Measurements from ENCODE around the gene MBD3.

MBD3 gene

GRCh38 chr19:1592024-1592754 is 476 bp downstream of the MBD3 start:
- peak; percentile 78 for DNase-seq

GRCh38 chr19:1591421-1592023 is 1.1 kb downstream of the MBD3 start:
- no peak for DNase-seq

- no peak for DNase-seq
These were observed 1.8 kb downstream of the MBD3 start for GRCh38 chr19:1590641-1591397.

- DNase-seq = no peak
These were observed 4.8 kb downstream of the MBD3 start for GRCh38 chr19:1587872-1588271.

- DNase-seq = no peak
These were observed 7.5 kb downstream of the MBD3 start for GRCh38 chr19:1585243-1585580.

GRCh38 chr19:1584500-1585242 is 8.0 kb downstream of the MBD3 start:
- DNase-seq = no peak

GRCh38 chr19:1582201-1582600 is 10.5 kb downstream of the MBD3 start:
- DNase-seq = no peak

- no peak for DNase-seq
These were observed 11.7 kb downstream of the MBD3 start for GRCh38 chr19:1580957-1581356.

- DNase-seq = no peak
These were observed 12.3 kb downstream of the MBD3 start for GRCh38 chr19:1580382-1580781.

GRCh38 chr19:1579222-1579621 is 13.4 kb downstream of the MBD3 start:
- no peak for DNase-seq

GRCh38 chr19:1577929-1578618 is 14.6 kb downstream of the MBD3 start:
- DNase-seq = no peak

GRCh38 chr19:1577090-1577928 is 15.4 kb downstream of the MBD3 start:
- DNase-seq = no peak

- no peak for DNase-seq
These were observed 16.2 kb downstream of the MBD3 start for GRCh38 chr19:1576242-1577089.

GRCh38 chr19:1575323-1576241 is 17.1 kb downstream of the MBD3 start:
- no peak for DNase-seq

- no peak for DNase-seq
These were observed 18.1 kb downstream of the MBD3 start for GRCh38 chr19:1574354-1575136.

GRCh38 chr19:1572795-1573194 is 19.9 kb downstream of the MBD3 start:
- DNase-seq = no peak

- no peak for DNase-seq
These were observed 21.3 kb downstream of the MBD3 start for GRCh38 chr19:1571358-1571757.

GRCh38 chr19:1570836-1571235 is 21.8 kb downstream of the MBD3 start:
- no peak for DNase-seq

- no peak for DNase-seq
These were observed 22.7 kb downstream of the MBD3 start for GRCh38 chr19:1569997-1570396.
